NOMO-1 (cell line): ENCODE results near the gene COL8A1.

Source experiments
- DNase-seq, 2 experiments: peaks; one replicate each; lab custom pipeline; 2025; ENCODE audit not compliant: unreplicated experiment in 2 of 2; lab: John Stamatoyannopoulos, UW

Gene COL8A1

GRCh38 chr3:99753268-99753975 lies 115.0 kb downstream of the COL8A1 start:
- DNase-seq, result peak; percentile 25 to 31

- DNase-seq, result no peak
Observed at GRCh38 chr3:99755831-99756230, 117.4 kb downstream of the COL8A1 start.

- DNase-seq, result no peak
Observed at GRCh38 chr3:99757966-99758365, 119.6 kb downstream of the COL8A1 start.

- no peak for DNase-seq
Observed at GRCh38 chr3:99758502-99759177, 120.2 kb downstream of the COL8A1 start.

DNA sequence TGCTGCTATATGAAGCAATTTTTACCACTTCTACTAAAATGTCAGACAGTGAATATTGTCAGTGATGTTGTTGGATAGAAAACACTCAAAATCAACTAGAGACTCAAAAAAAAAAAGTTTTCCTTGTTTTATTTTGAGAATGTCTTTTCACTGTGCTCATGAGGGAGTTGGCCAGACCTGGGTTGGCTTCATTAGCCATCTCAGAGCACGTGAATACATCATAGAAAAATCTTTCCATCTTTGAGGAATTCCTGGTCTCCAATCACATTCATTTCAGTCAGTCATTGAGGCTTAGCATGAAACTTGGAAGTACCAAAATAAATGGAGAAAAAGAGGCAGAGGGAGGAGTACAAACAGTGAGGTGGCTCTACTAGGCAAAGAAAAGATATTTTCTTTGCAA lies 121.6 kb downstream of the COL8A1 start:
- no peak for DNase-seq

DNA sequence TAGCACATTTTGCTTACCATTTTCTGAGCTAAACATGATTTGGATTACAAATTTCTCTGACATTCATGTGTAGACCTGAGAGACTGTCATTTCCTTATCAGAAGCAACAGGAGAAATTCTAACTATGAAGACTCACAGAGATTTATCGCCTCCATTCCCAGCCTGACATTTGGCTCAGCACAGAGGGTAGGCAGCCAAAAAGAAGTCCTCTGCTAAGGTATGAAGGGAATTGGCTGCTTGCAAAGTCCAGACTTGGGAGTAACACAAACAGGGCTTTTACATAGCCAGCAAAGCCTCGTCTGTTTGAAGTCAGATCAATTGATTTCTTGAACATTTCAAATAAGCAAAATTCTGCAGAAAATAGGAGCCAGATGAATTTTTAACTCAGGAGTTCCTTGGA lies 122.2 kb downstream of the COL8A1 start:
- DNase-seq, result no peak

DNA sequence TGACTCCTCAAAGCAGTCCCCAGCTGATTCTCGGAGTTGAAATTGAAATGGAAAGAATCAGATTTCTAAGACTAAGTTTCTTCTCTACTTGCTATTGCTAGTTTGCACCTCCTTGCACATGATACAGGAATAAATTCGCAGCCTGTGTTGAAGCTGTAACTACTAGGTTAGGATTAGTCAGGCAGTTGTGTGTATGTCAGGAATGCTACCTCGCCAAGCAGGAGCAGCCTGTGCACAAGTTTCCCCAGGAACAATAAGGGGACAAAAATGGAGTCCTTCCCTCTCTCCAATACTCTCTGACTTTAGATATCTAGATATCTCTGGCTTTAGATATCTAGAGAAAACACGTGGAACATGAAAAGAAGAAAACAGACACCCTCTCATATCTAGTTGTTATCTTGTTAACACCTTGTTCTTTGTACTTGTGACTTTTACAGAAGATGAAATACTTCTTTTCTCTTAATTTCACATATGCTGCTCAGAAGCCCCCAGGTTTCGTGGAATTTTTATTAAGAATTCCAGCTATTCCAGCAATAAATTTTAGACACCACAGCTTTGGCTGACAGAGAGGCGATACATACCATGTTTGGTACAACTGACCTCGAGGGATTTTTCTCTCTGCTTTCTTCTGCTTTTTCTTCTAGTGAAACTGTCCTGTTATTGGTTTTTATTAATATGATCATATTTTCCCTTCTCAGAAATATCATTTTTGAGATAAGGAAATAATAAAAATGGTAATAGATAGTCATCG lies 123.2 kb downstream of the COL8A1 start:
- DNase-seq, result no peak

DNA sequence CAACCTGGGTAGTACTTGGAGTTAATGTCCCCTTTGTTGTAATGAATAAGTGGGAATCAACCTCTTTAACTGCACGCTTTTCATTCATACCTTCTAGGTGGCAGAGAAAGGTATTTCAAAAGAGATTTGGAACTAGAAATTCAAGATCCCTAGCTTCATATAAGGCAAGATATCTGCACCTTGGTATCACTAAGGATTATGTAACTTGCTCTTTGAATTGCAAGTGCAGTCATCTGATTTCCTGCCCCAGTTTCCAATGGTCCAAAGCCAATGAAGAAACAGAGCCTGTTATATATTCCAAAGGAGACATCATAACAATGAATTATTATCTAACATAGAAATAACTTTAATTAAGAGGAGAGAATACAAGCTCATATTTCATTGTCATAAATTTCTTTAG lies 124.5 kb downstream of the COL8A1 start:
- DNase-seq, result no peak

GRCh38 chr3:99764377-99764776 lies 126.0 kb downstream of the COL8A1 start:
- DNase-seq, result no peak

DNA sequence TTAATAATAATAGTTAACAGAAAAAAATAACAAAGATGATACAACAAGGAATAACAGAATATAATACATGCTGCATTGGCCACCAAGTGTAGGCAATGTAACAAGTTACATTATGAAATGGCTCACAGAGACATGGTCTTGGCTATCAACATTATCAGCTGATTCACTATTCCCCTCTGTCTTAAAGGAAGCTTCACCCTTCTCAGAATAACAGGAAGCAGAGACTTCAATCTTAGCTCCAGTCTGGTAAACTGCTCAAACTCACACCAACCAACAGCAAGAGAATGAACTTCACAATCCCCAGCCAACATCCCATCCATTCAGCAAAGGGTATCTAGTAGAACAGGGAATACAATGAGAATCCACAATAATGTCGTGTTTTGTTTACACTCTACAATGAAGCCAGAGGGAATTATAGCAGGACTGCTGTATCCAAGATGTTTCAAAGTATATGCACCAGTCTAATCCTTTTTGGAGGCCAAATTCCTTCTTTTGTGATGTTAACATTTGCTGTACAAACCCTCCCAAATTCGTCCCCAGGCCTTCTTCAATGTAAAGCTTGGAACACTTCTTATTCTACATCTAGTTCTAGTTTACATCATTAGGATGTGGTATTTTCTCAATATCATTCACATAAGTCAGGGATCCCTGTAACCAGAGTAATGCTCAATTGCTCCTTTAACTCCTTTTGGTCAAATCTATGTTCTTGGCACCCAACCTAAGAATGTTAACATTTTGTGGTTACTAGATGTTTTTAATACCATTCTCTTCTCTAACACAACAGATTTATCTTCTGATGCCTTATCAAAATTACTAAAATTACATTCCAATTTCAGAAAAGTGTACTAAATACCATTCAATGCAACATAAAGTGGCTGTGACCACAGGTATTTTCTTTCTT lies 126.9 kb downstream of the COL8A1 start:
- DNase-seq, result no peak

- no peak for DNase-seq
Observed at GRCh38 chr3:99767291-99767690, 128.9 kb downstream of the COL8A1 start.

DNA sequence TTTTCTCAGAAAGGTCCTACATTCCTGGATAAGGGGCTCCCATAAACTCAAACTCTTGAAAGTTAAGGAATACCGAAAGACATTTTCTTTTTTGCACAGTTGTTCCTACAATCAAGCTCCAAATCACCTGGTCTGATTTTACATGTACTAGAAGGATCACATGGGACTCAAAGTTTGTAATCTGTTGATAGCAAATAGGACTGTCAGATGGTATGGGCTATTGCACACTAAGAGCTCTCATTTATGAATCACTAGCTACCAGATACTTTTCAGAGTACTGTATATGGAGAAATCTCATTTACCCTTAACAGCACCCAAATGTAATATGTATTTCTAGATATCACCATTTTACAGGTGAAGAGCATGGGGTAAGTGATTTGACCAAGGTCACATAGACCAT lies 129.7 kb downstream of the COL8A1 start:
- no peak for DNase-seq

- no peak for DNase-seq
Observed at GRCh38 chr3:99768808-99769501, 130.6 kb downstream of the COL8A1 start.

DNA sequence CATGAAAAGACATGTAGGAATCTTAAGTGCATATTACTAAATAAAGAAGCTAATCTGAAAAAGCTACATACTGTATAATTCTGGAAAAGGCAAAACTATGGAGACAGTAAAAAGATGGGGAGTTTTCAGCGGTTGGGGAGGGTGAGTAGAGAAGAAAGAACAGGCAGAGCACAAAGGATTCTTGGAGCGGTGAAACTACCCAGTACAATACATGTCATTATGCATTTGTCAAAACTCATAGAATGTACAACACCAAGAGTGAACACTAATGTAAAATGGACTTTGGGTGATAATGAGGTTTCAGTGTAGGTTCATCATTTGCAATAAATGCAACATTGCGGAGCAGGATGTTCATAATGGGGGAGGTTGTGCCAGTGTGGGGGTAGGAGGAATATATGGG lies 133.8 kb downstream of the COL8A1 start:
- no peak for DNase-seq

DNA sequence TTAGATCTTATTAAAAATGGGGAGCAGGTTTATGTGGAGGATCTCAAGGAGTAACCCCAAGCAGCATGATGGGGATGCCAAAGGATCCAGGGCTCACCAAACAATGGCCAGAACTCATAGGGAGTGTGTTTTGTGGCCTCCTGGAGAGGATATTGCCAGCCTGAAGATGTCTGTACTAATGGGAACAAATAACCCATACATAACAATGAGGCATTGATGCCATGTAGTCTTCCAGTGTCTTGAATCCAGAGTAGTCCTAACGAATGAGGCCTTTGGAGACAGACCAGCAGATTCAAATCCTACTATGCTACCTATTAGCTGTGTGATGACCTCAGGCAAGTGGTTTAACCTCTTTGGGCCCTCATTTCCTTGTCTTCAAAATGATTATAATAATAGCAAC lies 134.3 kb downstream of the COL8A1 start:
- no peak for DNase-seq

DNA sequence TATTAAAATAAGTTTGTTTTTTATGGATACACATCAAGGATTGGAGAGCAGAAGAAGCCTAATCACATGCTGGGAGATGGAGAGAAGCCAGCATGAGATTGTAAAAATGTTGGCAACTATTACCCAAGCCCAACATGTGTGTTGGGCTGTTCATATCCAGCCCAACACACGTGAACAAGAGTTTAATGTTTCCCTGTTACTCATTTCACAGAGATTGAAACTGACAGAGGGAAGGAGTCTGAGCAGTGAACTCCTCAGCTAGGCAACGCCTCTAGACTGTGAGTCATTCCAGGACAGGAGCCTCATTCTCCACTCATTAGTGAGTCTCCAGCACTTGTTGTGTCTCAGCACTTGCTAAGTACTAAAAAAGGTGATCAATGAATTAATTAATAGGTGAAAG lies 136.1 kb downstream of the COL8A1 start:
- DNase-seq, result no peak

DNA sequence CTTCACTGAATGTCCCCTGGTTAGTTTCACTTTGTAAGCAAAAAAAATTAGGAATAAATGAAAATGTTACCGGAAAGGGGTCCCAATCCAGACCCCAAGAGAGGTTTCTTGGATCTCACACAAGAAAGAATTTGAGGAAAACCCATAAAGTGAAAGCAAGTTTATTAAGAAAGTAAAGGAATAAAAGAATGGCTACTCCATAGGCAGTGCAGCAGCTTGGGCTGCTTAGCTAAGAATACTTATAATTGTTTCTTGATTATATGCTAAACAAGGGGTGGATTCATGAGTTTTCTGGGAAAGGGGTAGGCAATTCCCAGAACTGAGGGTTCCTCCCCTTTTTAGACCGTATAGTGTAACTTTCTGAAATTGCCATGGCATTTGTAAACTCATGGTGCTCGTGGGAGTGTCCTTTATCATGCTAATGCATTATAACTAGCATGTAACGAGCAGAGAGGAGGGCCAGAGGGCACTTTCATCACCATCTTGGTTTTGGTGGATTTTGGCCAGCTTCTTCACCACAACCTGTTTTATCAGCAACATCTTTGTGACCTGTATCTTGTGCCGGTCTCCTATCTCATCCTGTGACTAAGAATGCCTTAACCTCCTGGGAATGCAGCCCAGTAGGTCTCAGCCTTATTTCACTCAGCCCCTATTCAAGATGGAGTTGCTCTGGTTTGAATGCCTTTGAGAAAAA lies 138.3 kb downstream of the COL8A1 start:
- DNase-seq, result no peak

GRCh38 chr3:99777210-99777549 lies 138.8 kb downstream of the COL8A1 start:
- DNase-seq, result no peak

- no peak for DNase-seq
Observed at GRCh38 chr3:99777708-99778107, 139.3 kb downstream of the COL8A1 start.

- no peak for DNase-seq
Observed at GRCh38 chr3:99780749-99781148, 142.4 kb downstream of the COL8A1 start.
